T47D (cell line): ENCODE results near the gene PTPN20.
"Not testable (repeated sequence)": the region's sequence is repeated elsewhere in the genome, so short reads cannot be mapped to it uniquely, and the experiment has no call there.

Experiments
- DNase-seq, 2 experiments: peaks; one replicate each; pipeline versions ENCODE4 v3.0.0 to v3.0.0-alpha.2; 2011 to 2012; ENCODE audit warnings: low read depth in 1 of 2, low spot score in 1 of 2
- in situ Hi-C: cut with HindIII; loops from 2 replicates; pipeline ENCODE4 v1.10.0; 2016; ENCODE audit warnings: low sequenced_read_pairs, low pct_unique_long_range_greater_than_20kb

PTPN20 gene

GRCh38 chr10:46911144-46911876, at the start of gene PTPN20:
TSS of gene PTPN20 (plus strand) at chr10:46911428. CDS start at chr10:46932500, 21,072 bp downstream.
- DNase-seq = peak in 1 of 2 experiments; percentile 44
- in situ Hi-C loops = not testable (repeated sequence)

DNA sequence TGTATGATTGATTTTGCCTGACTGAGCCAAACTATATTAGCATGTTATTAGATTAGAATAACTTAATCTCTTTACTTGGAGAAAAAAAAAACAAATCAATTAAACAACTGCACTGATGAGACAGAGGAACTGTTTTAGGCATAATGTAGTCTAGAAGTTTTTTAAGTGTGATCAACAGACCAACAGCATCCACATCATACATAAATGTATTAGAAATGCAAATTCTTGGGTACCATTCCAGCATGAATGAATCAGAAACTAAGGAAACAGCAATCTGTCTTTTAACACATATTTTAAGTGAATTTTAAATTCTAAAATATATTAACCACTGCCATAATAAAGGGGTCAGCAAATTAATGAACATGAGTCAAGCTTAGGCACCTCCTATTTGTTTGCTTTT, 41.5 kb upstream of the PTPN20 start:
- in situ Hi-C loops, DNase-seq: not testable (repeated sequence)

- DNase-seq, in situ Hi-C loops: not testable (repeated sequence)
Observed at GRCh38 chr10:46871583-46871982, 39.6 kb upstream of the PTPN20 start.

- in situ Hi-C loops, DNase-seq: not testable (repeated sequence)
Observed at GRCh38 chr10:46875304-46875703, 35.9 kb upstream of the PTPN20 start.

DNA sequence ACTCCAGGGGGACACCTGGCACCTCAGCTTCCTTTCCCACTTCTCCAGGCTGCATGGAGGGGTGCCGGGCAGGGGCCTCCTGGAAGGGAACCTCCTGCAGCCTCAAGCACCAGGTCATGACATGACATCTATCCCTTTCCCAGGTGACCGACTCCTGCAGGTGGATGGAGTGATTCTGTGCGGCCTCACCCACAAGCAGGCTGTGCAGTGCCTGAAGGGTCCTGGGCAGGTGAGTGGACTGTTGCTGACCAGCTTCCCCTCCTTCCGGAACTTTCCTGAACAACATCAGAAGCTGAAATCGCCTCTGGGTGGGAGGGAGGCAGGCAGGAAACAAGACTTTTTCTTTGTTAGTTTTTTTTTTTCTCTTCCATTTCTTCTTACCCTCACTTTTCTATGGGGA, 34.5 kb upstream of the PTPN20 start:
- DNase-seq, in situ Hi-C loops: not testable (repeated sequence)

GRCh38 chr10:46878761-46879160, 32.5 kb upstream of the PTPN20 start:
- DNase-seq, in situ Hi-C loops: not testable (repeated sequence)

- DNase-seq, in situ Hi-C loops: not testable (repeated sequence)
Observed at GRCh38 chr10:46890813-46891611, 20.2 kb upstream of the PTPN20 start.

- in situ Hi-C loops, DNase-seq: not testable (repeated sequence)
Observed at GRCh38 chr10:46896762-46897692, 14.2 kb upstream of the PTPN20 start.

DNA sequence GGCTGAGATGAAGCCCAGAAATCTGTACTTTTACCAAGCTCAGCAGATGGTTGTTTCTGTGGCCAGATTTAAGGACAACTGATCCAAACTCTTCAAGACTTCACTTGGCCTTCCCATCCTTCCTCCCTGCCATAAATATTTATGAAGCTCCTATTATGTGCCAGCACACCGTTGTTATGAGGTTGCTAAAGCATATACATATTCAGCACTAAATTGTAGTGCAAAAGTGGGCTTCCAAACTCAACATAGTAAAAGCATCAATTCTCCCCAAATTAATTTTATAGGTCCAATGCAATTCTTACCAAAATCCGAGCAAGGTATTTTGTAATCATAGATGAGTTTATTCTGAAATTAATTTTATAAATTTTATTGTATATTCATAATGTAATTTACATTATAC, 10.0 kb upstream of the PTPN20 start:
- in situ Hi-C loops, DNase-seq: not testable (repeated sequence)

DNA sequence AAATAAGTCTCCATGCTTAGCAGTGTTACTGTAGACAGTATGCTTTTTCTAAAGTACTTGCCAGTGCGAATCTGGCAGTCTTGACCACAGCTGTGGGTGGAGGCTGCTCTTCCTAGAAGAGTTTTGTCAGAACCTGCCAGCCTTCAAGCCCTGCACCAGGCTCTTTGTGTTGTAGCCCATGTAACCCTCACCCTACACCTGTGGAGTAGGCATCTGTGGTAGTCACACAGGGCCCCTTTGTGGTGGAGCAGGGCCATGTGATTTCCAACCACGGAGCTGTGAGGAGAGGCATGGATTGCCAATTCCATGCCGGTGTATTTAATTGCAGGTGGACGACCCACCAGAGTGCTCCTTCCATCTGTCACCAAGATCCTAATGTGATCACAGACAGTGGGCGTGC, 7.4 kb upstream of the PTPN20 start:
- in situ Hi-C loops, DNase-seq: not testable (repeated sequence)

DNA sequence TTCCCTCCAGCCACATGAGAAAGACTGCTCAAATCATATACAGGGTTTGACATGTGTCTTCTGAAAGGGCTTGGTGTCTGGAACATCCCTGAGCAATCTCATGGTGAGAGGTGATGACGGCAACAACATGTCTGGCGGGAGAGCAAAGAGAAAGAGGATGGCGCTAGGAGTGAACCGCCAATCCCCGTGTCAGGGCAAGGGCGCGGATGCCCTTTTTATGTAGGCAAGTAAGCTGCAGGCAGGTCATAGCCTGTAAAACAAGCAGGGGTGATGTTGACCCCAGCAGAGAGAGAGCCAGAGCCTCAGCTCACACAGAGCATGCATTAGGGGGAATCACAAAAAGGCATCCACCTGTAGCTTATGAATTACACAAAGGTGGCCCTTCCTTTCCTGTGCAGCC, 4.9 kb upstream of the PTPN20 start:
- in situ Hi-C loops, DNase-seq: not testable (repeated sequence)

DNA sequence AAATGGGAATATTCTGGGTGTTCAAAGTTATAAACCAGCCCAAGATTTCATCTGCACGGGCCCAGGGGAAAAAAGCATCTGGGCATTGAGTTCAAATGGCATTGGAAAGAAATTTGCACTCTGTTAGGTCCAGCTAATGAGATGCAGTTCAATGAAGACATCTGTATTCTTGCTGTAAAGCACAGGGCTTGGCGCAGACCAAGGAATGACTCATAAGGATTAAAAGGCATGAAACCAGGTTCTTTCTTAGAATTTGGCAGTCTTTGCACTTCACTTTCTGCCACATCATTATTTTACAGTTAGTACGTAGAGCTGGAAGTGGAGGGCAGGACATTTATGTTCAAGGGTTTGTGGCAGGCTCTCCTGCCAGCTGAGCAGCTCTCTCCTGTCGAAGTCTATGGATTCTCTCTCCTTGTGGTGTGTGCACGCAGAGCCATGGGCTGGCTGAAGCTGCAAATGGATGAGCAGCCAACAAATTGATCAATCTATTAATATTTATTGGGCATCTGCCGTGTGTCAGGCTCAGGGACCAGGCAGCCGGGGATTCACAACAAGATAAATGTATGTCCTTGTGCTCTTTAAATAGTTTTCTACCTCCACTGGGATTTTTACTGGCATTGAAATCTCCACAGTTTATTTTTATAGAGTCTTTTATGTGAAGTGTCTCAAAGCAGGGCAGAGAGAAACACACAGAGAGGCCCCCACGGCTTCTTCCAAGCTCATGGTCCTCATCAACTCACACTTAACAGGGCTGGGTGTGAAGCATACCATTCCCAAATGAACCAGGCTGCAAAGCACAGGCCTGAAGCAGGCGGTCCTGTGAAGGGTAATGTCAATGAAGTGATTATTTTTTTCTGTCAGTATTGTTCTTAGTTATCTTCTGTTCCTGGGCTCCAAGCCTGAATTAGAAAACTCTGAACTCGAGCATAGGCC, 3.8 kb upstream of the PTPN20 start:
- DNase-seq, in situ Hi-C loops: not testable (repeated sequence)

DNA sequence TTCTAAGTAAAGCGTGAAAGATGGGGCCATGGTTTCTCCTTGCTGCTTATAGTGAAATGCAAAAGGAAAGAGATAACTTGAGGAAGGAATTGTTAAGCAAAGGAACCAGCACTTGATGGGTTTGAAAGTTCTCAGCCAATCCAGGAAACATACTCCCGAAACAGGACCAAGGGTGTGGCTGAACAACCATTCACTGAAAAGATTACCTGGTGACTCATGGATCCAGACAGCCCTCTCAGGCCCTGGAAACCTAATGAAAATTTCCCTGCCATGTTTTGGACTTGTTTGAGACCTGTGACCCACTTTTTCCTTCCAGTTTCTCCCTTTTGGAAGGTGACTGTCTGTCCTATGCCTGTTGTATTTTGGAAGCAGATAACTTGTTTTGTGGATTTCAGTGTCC, 11.3 kb downstream of the PTPN20 start:
- in situ Hi-C loops, DNase-seq: not testable (repeated sequence)

- in situ Hi-C loops, DNase-seq: not testable (repeated sequence)
Observed at GRCh38 chr10:46925156-46925555, 13.9 kb downstream of the PTPN20 start.

DNA sequence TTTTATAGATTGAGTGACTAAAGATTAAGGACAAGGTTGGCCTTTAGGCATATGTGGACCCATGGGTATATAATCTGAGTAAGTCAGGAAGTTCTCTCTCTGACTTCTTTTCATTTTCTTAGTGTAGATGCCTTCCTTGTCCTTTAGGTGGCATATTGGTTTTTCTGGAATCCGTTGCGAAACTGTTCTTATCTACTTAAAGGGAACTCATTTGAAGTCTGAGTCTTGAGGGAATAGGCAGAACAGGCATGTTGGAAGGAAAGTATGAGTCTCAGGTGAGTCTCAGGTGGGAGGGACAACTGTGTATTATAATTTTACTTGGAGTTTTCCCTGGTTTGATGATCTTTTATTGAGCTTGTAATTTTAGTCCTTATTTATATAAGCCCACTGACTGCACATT, 14.6 kb downstream of the PTPN20 start:
- DNase-seq, in situ Hi-C loops: not testable (repeated sequence)

DNA sequence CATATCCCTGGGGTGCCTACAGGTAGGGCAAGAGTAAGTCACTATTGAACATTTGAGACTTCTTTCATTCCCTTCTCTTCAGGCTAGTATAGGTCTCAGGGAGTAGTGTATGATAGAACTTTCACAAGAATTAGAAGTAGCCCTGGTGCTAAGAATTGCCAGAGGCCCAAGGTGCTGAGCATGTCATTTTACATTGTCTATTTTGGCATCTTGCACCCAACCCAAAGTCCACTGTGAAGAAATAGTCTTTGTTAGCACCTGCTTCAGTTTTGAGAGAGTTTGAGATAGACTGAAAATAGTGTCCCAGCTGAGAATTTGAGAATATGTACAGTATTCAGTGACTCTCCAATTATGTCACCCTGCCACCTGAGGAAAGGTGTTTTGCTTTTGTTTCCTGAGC, 17.6 kb downstream of the PTPN20 start:
- DNase-seq, in situ Hi-C loops: not testable (repeated sequence)

DNA sequence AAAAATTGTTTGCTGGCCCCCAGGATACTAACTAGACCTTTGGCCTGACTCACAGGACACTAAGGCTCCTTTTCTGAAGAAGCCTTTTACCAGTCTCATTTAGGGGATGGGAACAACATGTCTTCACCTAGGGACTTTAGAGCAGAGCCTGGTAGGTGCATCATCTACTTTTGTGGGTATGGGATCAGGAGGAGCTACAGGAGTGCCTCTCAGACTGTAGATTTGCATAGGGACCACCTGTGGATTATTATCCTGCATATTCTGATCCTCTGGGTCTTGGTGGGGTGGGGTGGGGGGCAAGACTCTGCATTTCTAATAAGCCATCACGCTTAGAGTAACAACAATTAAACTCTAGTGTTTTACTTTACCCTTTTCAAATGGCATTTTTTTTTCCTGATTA, 21.2 kb downstream of the PTPN20 start:
- in situ Hi-C loops, DNase-seq: not testable (repeated sequence)
